Measurements from ENCODE around the gene CAPN9.
"Not testable (repeated sequence)": the region's sequence is repeated elsewhere in the genome, so short reads cannot be mapped to it uniquely, and the experiment has no call there.

The CAPN9 gene

GRCh38 chr1:230747890-230748800 is 957 bp downstream of the CAPN9 start:
- DNase-seq (ENCODE audit: low read depth in 2 of 2), result no peak

- DNase-seq (ENCODE audit: low read depth in 2 of 2), result no peak
Observed at GRCh38 chr1:230749150-230749549, 2.0 kb downstream of the CAPN9 start.

- no peak for DNase-seq (ENCODE audit: low read depth in 2 of 2)
Observed at GRCh38 chr1:230749635-230750034, 2.4 kb downstream of the CAPN9 start.

- DNase-seq (ENCODE audit: low read depth in 2 of 2), result no peak
Observed at GRCh38 chr1:230750576-230750975, 3.4 kb downstream of the CAPN9 start.

GRCh38 chr1:230750986-230751625 is 3.9 kb downstream of the CAPN9 start:
- DNase-seq (ENCODE audit: low read depth in 2 of 2), result no peak

- no peak for DNase-seq (ENCODE audit: low read depth in 2 of 2)
Observed at GRCh38 chr1:230752407-230752806, 5.2 kb downstream of the CAPN9 start.

GRCh38 chr1:230753191-230753585 is 6.0 kb downstream of the CAPN9 start:
- no peak for DNase-seq (ENCODE audit: low read depth in 2 of 2)

GRCh38 chr1:230753586-230754251 is 6.5 kb downstream of the CAPN9 start:
- peak in 1 of 2 experiments; percentile 9 for DNase-seq (ENCODE audit: low read depth in 2 of 2)

GRCh38 chr1:230754796-230755195 is 7.6 kb downstream of the CAPN9 start:
- no peak for DNase-seq (ENCODE audit: low read depth in 2 of 2)

GRCh38 chr1:230757856-230758708 is 10.9 kb downstream of the CAPN9 start:
- no peak for DNase-seq (ENCODE audit: low read depth in 2 of 2)

GRCh38 chr1:230758709-230759368 is 11.7 kb downstream of the CAPN9 start:
- DNase-seq (ENCODE audit: low read depth in 2 of 2), result no peak

- no peak for DNase-seq (ENCODE audit: low read depth in 2 of 2)
Observed at GRCh38 chr1:230759369-230760065, 12.3 kb downstream of the CAPN9 start.

- no peak for DNase-seq (ENCODE audit: low read depth in 2 of 2)
Observed at GRCh38 chr1:230760360-230760827, 13.2 kb downstream of the CAPN9 start.

GRCh38 chr1:230761443-230762167 is 14.4 kb downstream of the CAPN9 start:
- DNase-seq (ENCODE audit: low read depth in 2 of 2), result no peak

GRCh38 chr1:230763927-230764591 is 16.9 kb downstream of the CAPN9 start:
- DNase-seq (ENCODE audit: low read depth in 2 of 2), result no peak

- DNase-seq (ENCODE audit: low read depth in 2 of 2), result no peak
Observed at GRCh38 chr1:230766318-230766717, 19.1 kb downstream of the CAPN9 start.

GRCh38 chr1:230767859-230768612 is 20.8 kb downstream of the CAPN9 start:
- not testable (repeated sequence) for DNase-seq (ENCODE audit: low read depth in 2 of 2)

GRCh38 chr1:230768903-230769570 is 21.8 kb downstream of the CAPN9 start:
- no peak for DNase-seq (ENCODE audit: low read depth in 2 of 2)
